HL-60/S4 (cell line): Measurements from ENCODE around the gene ZNF132.
"Not testable (repeated sequence)": the region's sequence is repeated elsewhere in the genome, so short reads cannot be mapped to it uniquely, and the experiment has no call there.

ENCODE experiments used
- in situ Hi-C: fragments of 300-500 bp; cut with MboI; formaldehyde crosslinking; loops from 2 replicates; pipeline ENCODE4 v1.14.3; 2022; ENCODE audit warnings: low sequenced_read_pairs

The ZNF132 gene

DNA sequence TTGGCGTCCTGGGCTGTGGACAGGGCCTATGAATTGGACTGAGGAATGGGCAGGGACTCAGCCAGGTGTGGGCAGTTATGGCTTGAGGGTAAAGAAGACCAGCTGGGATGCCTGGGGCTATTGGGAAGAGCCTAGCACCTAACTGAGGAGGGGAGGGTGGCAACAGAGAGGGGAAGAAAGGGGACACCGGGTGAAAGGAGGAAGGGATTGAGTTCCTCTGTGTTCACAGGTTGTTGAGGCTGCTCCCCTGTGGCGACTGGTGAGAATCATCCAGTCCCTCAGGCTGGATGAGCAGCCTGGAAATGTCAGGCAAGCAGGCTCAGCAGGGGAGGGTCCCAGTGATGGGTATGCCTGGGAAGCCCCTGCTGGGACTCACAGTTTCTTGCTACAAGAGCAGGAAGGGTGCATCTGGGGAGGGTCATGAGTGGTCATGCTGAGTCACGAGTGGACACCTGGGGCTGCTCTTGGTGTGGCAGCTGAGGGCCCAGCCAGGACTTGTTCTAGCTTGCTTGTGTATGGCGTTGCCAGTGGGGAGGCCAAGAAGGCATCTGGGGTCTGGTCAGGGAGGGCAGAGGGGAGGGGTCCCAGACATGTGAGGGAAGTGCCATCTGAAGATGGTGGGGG, 28.4 kb upstream of the ZNF132 start:
- in situ Hi-C loops, result no loop called here

DNA sequence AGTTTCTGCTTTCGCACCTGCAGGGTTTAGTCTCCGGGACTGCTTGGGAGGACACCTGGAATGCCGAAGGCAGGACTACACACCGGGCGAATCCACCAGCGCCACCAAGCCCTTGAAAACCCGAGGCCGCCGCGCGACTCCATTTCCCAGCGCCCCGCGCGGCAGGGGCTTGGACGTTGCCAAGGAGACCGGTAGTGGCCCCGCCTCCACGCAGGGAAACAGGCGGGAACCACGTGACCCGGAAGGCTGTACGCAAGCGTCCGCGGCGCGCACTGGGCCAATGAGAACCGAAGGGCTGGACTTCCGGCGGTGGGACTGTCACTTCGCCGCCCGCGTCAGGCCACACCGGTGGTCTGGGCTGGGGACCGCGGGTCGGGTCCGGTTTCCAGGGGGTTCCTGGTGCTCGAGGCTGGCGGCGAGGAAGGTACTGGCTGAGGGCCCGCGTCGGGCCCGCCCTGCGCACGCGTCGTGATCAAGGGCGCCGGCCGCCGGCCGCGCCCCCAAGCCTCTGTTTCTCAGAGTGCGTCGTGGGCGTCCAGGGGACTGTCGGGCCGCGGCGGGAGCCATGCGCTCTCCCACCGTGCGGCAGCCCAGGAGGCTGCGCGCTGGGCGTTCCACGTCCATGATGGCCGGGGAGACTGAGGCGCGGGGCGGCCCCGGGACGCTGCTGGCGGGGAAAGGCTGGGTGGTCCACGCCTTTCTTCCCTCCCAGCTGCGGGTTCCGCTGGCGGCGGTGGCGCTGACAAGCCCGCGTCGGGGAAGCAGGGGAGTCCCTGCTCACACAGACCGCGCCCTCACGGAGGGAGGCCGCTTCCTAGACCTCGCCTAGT, 27.0 kb upstream of the ZNF132 start, which contains the start of gene ZNF324:
TSS of gene ZNF324 (plus strand) at position 321 of the 830 bp plus-strand sequence. CDS start 2,106 bp downstream, outside the sequence.
- in situ Hi-C loops, result no loop called here

DNA sequence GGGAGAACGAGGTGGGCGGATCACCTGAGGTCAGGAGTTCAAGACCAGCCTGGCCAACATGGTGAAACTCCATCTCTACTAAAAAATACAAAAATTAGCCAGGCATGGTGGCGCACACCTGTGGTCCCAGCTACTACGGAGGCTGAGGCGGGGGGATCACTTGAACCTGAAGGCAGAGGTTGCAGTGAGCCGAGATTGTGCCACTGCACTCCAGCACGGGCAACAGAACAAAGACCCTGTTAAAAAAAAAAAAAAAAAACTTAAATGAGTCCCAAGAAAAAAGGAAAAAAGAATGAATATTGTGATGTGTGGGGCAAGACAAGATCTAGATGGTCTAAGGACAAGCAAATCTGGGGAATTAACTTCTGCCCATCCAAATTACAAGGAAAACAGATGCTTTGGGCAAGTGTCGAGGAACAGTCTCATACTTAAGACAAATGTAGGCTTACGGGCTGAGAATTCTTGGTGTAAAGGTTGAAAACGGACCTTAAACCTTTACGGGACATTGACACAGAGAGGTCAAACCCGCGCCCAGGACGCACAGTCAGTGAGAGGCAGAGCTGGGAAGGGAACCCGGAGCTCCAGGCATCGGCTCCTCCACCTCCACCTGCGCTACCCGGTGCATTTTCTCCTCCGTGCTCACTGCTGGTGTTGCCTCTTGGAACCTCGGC, 26.3 kb upstream of the ZNF132 start:
- in situ Hi-C loops, result no loop called here

DNA sequence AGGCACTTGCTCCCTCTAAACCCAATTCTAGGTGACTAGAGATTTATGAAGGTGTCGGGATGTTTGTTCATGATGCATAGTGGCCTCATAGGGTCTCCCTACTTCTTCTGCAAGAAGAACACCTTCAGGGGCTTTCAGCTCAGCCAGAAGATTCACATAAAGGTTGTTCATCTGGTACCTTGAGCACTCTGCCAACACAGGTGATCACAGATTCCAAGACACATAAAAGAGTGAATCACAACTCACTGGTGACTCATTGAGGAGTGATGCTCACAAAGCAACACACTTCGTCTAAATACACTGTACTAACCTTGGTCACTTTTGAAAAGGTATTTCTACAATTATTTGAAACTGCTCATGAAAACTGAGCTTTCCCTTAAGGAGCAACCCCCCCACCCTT, 20.1 kb upstream of the ZNF132 start:
- in situ Hi-C loops, result no loop called here

DNA sequence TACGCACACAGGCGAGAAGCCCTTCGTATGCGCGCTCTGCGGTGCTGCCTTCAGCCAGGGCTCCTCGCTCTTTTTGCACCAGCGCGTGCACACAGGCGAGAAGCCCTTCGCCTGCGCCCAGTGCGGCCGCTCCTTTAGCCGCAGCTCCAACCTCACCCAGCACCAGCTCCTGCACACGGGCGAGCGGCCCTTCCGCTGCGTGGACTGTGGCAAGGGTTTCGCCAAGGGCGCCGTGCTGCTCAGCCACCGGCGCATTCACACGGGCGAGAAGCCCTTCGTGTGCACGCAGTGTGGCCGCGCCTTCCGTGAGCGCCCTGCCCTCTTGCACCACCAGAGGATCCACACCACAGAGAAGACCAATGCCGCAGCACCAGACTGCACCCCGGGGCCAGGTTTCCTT, 16.2 kb upstream of the ZNF132 start:
- in situ Hi-C loops, result no loop called here

DNA sequence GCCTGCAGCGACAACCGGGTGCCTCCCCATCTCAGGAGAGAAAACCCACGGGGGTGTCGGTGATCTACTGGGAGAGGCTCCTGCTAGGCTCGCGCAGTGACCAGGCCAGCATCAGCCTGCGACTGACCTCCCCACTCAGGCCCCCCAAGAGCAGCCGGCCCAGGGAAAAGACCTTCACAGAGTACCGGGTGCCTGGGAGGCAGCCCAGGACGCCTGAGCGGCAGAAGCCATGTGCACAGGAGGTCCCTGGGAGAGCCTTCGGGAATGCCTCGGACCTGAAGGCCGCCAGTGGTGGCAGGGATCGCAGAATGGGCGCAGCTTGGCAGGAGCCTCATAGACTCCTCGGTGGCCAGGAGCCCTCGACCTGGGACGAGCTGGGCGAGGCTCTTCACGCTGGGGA, 15.4 kb upstream of the ZNF132 start:
- in situ Hi-C loops, result no loop called here

DNA sequence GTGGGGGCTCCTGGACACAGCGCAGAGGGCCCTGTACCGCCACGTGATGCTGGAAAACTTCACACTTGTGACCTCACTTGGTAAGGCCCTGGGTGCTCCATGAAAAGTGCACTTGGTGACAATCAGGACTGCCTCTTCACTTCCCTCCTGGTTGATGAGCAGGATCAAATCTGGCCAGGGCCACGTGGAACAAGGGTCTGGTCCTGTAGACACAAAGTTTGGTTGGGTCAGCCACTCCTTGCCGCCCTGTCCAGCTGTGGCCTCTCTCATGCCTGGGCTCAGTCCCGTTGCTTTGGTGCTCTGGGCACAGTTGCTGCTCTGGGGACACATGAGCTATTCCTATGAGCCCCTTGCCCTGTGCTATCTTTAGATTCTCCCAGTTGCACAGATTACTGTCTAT, 13.8 kb upstream of the ZNF132 start:
- in situ Hi-C loops, result no loop called here

DNA sequence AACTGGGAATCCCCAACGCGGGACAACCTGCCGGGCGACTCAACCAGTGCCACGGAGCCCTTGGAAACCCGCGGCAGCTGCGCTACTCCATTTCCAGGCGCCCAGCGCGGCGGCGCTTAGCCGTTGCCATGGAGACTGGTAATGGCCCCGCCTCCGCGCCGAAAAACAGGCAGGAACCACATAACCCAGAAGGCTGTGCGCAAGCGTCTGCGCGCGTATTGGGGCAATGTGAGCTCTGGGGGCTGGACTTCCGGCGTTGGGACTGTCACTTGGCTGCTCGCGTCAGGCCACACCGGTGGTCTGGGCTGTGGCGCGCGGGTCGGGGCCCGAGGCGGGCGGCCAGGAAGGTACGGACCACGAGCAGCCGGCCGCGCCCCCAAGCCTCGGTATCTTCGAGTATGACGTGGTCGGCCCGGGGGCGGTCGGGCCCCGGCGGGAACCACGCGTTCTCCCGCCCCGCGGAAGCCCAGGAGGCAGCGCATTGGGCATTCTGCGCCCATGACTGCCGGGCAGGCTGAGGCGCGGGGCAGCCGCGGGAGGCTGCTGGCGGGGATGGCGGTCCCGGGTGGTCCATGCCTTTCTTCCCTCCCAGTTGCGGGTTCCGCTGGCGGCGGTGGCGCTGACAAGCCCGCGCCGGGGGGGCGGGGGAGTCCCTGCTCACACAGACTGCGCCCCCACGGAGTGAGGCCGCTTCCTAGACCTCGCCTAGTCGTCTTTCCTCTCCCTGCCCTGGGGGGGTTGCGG, 11.6 kb upstream of the ZNF132 start, which contains the start of gene ZNF324B:
TSS of gene ZNF324B (plus strand) at position 265 of the 744 bp plus-strand sequence. CDS start 2,080 bp downstream, outside the sequence.
- in situ Hi-C loops, result no loop called here

DNA sequence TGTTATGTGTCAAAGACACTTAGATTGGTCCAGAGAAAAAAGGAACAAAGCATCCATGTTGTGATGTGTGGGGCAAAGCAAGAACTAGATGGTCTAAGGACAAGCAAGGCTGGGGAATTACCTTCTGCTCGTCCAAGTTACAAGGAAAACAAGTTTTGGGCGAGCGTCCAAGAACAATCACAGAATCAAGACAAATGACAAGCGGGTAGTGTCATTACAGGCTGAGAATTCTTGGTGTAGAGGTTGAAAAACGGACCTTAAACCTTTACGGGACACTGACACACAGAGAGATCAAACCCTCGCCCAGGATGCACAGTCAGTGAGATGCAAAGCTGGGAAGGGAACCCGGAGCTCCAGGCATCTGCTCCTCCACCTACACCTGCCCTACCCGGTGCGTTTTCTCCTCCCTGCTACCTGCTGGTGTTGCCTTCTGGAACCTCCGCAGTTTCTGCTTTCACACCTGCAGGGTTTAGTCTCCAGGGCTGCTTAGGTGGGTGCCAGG, 11.0 kb upstream of the ZNF132 start:
- in situ Hi-C loops, result no loop called here

DNA sequence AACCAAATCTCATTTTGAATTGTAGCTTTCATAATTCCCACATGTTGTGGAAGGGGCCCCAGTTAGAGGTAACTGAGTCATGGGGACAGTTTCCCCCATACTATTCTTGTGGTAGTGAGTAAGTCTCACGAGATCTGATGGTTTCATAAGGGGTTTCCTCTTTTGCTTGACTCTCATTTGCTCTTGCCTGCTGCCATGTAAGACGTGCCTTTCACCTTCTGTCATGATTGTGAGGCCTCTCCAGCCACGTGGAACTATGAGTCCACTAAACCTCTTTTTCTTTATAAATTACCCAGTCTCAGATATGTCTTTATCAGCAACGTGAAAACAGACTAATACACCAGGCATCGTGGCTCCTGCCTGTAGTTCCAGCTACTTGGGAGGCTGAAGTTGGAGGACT, 10.0 kb upstream of the ZNF132 start:
- in situ Hi-C loops, result not testable (repeated sequence)

DNA sequence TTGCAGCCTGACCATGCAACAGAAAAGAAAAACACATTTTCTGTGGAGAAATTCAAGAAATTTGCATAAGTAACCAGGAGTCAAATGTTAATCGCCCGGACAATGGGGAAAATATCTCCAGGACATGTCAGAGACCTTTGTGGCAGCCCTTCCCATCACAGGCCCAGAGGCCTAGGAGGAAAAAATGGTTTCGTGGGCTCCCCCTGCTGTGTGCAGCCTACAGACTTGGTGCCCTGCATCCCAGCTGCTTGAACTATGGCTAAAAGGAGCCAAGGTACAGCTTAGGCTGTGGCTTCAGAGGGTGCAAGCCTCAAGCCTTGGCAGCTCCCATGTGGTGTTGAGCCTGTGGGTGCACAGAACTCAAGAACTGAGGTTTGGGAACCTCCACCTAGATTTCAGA, 8.9 kb upstream of the ZNF132 start:
- in situ Hi-C loops, result not testable (repeated sequence)

DNA sequence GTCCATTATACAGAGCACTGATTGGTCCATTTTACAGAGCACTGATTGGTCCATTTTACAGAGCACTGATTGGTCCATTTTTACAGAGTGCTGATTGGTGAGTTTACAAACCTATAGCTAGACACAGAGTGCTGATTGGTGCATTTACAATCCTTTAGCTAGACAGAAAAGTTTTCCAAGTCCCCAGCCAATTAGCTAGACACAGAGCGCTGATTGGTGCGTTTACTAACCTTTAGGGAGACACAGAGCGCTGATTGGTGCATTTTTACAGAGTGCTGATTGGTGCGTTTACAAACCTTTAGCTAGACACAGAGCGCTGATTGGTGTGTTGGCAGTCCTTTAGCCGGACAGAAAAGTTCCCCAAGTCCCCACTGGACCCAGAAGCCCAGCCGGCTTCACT, 3.0 kb upstream of the ZNF132 start:
- in situ Hi-C loops, result not testable (repeated sequence)

DNA sequence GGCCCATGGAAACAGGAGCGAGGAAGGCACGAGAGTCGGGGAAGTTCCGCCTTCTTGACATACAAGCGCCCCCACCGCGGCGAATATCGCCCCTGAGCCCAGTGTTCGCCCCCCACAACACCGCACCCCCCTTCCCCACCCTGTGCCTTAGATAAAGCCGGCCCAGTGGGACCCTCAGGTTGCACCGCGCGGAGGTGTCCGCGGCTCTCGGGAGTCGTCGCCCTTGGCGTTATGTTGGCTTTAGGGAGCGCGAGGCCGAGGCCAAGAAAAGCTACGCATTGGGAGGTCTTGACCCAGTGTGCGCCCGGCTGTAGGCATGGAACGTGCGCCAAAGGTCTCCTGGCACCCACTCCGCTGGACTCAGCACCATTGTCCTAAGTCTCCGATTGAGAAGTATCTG, 603 bp upstream of the ZNF132 start:
- in situ Hi-C loops, result no loop called here

DNA sequence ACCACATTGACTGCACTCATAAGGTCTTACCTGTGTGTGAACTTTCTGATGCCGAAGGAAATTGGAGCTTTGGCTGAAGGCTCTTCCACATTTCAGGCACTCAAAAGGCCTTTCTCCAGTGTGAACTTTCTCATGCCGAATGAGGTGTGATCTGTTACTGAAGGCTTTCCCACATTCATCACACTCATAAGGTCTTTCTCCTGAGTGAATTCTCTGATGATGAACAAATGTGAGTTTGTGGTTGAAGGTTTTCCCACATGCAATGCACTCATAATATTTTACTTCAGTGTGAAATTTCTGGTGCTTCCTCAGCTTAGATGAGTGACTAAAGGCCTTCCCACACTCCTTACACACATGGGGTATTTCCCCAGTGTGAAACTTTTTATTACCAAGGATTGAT, 5.7 kb downstream of the ZNF132 start:
- in situ Hi-C loops, result no loop called here

DNA sequence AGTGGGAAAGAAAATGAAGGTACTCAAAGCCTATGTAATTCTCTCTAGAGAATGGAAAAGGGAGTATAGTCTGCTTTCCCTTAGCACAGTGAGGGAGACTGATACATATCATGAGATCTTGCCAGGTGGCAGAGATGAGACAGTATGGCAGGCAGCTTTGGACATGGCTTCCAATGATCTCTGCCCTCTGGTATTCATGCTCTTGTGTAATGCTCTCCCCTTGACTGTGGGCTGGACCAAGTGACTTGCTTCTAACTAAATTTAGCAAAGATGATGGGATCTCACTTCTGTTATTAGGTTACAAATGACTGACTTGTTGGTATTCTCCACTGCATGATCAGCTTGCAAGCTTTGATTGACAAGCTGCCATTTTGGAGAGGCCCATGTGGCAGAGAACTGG, 10.2 kb downstream of the ZNF132 start:
- in situ Hi-C loops, result no loop called here

DNA sequence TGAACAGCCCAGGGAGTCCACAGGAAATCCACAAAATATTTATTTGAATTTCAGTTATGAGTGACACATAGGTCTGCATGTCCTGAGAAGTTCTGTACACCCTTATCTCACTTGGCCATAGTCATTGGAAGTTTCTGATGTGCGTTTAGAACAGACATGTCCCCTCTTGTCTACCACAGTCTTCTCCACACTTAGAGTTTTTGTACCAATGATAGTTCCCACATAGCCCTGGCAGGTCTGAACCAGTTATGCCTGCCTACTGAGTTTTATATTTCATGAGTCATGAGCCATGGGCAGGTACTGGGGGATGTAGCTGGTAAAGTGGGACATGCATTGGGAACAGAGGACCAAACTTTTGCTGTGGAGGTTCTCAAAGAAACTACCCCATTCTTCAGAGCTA, 11.3 kb downstream of the ZNF132 start:
- in situ Hi-C loops, result no loop called here

DNA sequence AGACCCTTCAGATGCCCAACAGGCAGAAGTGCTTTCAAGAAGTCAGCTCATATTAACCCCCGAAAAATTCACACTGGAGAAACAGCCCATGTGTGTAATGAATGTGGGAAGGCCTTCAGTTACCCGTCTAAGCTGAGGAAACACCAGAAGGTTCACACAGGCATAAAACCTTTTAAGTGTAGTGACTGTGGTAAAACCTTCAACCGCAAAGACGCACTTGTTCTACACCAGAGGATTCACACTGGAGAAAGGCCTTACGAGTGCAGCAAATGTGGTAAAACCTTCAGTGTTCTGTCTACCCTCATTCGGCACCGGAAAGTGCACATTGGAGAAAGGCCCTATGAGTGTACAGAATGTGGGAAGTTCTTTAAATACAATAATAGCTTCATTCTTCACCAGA, 22.9 kb downstream of the ZNF132 start:
- in situ Hi-C loops, result no loop called here

DNA sequence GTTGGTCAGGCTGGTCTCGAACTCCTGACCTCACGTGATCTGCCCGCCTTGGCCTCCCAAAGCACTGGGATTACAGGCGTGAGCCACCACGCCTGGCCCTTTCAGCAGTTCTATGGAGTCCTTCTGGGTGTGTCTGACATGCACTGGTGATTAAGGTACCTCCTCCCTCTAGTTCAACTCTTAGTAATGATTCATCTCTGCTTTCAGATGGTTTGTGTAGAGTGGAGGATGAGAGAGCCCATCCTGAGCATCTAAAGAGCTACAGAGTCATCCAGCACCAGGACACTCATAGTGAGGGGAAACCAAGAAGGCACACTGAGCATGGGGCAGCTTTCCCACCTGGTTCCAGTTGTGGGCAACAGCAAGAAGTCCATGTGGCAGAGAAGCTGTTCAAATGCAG, 23.3 kb downstream of the ZNF132 start:
- in situ Hi-C loops, result no loop called here

DNA sequence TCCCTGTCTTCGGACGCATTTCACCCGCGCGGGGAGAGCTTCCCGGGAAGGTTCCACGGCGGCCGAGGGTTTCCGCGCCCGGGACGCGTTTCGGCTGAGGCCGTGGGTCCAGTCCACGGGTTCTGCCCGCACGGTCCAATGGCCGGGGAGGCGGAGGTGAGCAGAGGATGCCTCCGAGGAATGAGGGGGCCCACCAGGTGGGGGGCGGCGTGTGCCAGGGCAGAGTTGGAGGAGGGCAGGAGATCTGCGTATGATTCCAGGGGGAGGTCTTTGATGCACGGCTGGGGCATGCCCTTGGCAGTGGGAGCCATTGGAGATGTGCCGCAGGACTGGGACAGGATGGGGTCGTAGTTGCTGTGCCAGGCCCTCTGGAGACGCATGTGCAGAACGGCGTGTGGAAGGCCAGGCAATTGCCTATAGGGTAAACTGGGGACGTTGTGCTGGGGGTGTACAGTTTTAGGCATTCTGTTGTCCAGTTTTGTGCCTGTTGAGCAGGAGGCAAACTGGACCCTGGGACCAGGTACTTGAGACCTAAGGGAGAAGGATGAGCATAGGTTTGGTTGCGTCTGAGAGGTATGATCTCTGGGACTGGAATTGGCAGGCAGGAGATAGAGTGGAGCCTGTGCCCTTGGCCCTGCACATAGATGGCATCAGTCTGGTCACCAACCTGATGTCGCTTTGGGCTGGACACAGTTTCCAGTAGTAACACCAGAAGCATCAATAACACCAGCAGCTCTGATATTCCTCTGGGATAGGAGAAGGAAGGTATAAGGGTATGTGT, 30.8 kb downstream of the ZNF132 start:
- in situ Hi-C loops, result no loop called here
